ENCODE measurements around the gene NPBWR2. TPM values are rescaled to one million over a fixed set of nuclear protein-coding genes. Genes with fewer than 3 reads are reported as not detected.
A peak's percentile ranks its signal among the peaks of the same experiment; 100 is the strongest.
"Not testable (repeated sequence)": the region's sequence is repeated elsewhere in the genome, so short reads cannot be mapped to it uniquely, and the experiment has no call there.

Gene NPBWR2
- total and polyA plus RNA-seq, 2 donors (not counting 1 experiment from before 2014, with no cell fraction given) = not detected

DNA sequence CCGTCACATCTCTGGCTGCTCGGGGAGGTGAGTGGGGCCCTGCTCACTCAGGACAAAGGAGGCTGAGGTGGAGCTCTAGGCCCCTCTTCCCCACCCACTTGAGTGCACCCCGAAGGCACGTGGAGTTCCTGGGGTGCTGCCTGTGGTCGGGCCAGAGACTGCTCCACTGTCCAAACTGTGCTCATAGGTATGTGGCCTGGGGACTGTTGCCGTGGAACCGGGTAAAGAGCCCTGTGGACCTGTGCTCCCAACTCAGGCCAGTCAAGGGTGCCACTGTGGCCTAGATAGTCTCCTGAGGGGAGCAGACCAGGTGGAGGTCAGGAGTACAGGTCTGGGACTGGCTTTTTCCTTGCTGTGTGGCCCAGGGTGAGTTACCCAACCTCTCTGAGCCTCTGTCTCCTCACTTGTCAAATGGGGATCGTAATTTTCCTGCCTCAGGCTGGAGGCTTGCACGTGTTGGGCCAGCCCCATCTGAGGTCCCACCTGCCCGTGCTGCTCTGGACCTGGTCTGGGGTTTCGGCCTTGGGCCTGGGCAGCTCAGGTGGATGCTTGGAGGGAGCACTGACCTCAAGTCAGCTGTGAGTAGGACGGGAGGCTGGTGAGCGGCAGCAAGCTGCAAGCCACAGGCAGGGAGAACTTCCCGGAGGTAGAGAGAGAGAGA, 12.4 kb upstream of the NPBWR2 start:
- no peak overlapping the region for H3K4me2 ChIP-seq (ENCODE audit: extremely low read depth, insufficient read depth, low read length)

DNA sequence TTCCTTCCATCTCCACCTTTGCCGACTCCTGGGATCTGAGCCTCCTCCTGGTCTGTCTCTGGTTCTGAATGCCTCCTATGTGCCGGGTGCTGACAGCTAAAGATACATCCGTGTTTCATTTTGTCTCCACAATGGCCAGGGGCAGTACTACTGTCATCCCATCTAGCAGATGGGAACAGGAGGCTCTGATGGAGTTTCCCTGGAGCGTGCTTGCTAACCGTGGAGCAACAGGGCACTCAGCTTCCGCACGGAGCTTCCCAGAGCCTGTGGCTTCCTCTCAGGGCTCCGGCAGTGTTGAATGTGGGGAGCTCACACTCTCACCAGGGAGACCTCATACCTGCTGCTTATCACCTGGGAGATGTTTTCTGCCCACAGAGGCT, 11.9 kb upstream of the NPBWR2 start:
- no peak for DNase-seq (ENCODE audit: low read depth in 2 of 2)
- H3K4me1 ChIP-seq (ENCODE audit: control insufficient read depth, extremely low read depth, insufficient read depth, low read length) = no peaks in the 10 kb centered on the region
- no peak overlapping the region for H3K4me2 ChIP-seq (ENCODE audit: extremely low read depth, insufficient read depth, low read length)
- H2AFZ ChIP-seq (ENCODE audit: low read length) = no peak overlapping the region
- peaks cover 2% of the 10 kb centered on the region for H3K27me3 ChIP-seq (ENCODE audit: control insufficient read depth, insufficient read depth, low read length)
- H3K9me3 ChIP-seq (ENCODE audit: control insufficient read depth, insufficient read depth, low read depth, low read length) = no peaks in the 10 kb centered on the region
- H3K9ac ChIP-seq (ENCODE audit: insufficient read depth, low read length) = no peak overlapping the region
- no peaks in the 10 kb centered on the region for H4K20me1 ChIP-seq (ENCODE audit: control insufficient read depth, extremely low read depth, insufficient read depth, low read length)
- H3K79me2 ChIP-seq (ENCODE audit: control insufficient read depth, insufficient read depth, low read length) = no peaks in the 10 kb centered on the region
- H3K27ac ChIP-seq (ENCODE audit: insufficient read depth, low read length) = no peak overlapping the region
- no peak for TF ChIP-seq EZH2 (IDR thresholded peaks at IDR 0.05; ENCODE audit: low read length, missing control alignments)
- TF ChIP-seq, protein P1, sequence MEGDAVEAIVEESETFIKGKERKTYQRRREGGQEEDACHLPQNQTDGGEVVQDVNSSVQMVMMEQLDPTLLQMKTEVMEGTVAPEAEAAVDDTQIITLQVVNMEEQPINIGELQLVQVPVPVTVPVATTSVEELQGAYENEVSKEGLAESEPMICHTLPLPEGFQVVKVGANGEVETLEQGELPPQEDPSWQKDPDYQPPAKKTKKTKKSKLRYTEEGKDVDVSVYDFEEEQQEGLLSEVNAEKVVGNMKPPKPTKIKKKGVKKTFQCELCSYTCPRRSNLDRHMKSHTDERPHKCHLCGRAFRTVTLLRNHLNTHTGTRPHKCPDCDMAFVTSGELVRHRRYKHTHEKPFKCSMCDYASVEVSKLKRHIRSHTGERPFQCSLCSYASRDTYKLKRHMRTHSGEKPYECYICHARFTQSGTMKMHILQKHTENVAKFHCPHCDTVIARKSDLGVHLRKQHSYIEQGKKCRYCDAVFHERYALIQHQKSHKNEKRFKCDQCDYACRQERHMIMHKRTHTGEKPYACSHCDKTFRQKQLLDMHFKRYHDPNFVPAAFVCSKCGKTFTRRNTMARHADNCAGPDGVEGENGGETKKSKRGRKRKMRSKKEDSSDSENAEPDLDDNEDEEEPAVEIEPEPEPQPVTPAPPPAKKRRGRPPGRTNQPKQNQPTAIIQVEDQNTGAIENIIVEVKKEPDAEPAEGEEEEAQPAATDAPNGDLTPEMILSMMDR (conservative IDR thresholded peaks at IDR 0.05 in 1 of 2, IDR thresholded peaks at IDR 0.05 in 1 of 2; ENCODE audit: low read depth in 1 of 2, low read length in 2 of 2) = no peak
- no peak overlapping the region for H3K4me3 ChIP-seq (replicated peaks in 1 of 4; ENCODE audit: control extremely low read depth in 1 of 4, insufficient read depth in 1 of 4, low read depth in 3 of 4, low read length in 4 of 4)
- no peaks in the 10 kb centered on the region for H3K36me3 ChIP-seq (ENCODE audit: control insufficient read depth, insufficient read depth, low read length)

More for the DNA sequence above, 12.4 kb upstream of the NPBWR2 start:
- Histone ChIP-seq H3K9me3 (ENCODE audit: control insufficient read depth, insufficient read depth, low read depth, low read length) (no peaks in the 10 kb centered on the region), H3K36me3 (ENCODE audit: control insufficient read depth, insufficient read depth, low read length) (no peaks in the 10 kb centered on the region), H3K79me2 (ENCODE audit: control insufficient read depth, insufficient read depth, low read length) (no peaks in the 10 kb centered on the region), H4K20me1 (ENCODE audit: control insufficient read depth, extremely low read depth, insufficient read depth, low read length) (no peaks in the 10 kb centered on the region), H3K4me3 (replicated peaks in 1 of 4; ENCODE audit: control extremely low read depth in 1 of 4, insufficient read depth in 1 of 4, low read depth in 3 of 4, low read length in 4 of 4) (no peak overlapping the region), H2AFZ (ENCODE audit: low read length) (no peak overlapping the region), H3K9ac (ENCODE audit: insufficient read depth, low read length) (no peak overlapping the region), H3K4me1 (ENCODE audit: control insufficient read depth, extremely low read depth, insufficient read depth, low read length) (no peaks in the 10 kb centered on the region), H3K27me3 (ENCODE audit: control insufficient read depth, insufficient read depth, low read length) (peaks cover 2% of the 10 kb centered on the region), H3K27ac (ENCODE audit: insufficient read depth, low read length) (no peak overlapping the region)
- peak in 1 of 2 donors; percentile 4 for DNase-seq (ENCODE audit: low read depth in 2 of 2)
- TF ChIP-seq EZH2 (IDR thresholded peaks at IDR 0.05; ENCODE audit: low read length, missing control alignments) = no peak
- TF ChIP-seq, protein P1 (conservative IDR thresholded peaks at IDR 0.05 in 1 of 2, IDR thresholded peaks at IDR 0.05 in 1 of 2; ENCODE audit: low read depth in 1 of 2, low read length in 2 of 2) = no peak

DNA sequence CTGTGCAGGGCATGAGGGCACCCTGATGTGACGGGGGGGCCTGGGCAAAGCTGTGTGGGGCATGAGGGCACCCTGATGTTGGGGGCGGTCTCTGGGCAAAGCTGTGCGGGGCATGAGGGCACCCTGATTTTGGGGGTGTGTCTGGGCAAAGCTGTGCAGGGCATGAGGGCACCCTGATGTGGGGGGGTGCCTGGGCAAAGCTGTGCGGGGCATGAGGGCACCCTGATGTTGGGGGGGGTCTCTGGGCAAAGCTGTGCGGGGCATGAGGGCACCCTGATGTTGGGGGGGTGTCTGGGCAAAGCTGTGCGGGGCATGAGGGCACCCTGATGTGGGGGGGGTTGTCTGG, 10.0 kb upstream of the NPBWR2 start:
- H3K9me3 ChIP-seq (ENCODE audit: control insufficient read depth, insufficient read depth, low read depth, low read length); H2AFZ ChIP-seq (ENCODE audit: low read length); DNase-seq (ENCODE audit: low read depth in 2 of 2); H3K9ac ChIP-seq (ENCODE audit: insufficient read depth, low read length); H3K4me2 ChIP-seq (ENCODE audit: extremely low read depth, insufficient read depth, low read length); H3K36me3 ChIP-seq (ENCODE audit: control insufficient read depth, insufficient read depth, low read length); H4K20me1 ChIP-seq (ENCODE audit: control insufficient read depth, extremely low read depth, insufficient read depth, low read length); H3K27ac ChIP-seq (ENCODE audit: insufficient read depth, low read length); H3K4me3 ChIP-seq (replicated peaks in 1 of 4; ENCODE audit: control extremely low read depth in 1 of 4, insufficient read depth in 1 of 4, low read depth in 3 of 4, low read length in 4 of 4); H3K4me1 ChIP-seq (ENCODE audit: control insufficient read depth, extremely low read depth, insufficient read depth, low read length); H3K79me2 ChIP-seq (ENCODE audit: control insufficient read depth, insufficient read depth, low read length); H3K27me3 ChIP-seq (ENCODE audit: control insufficient read depth, insufficient read depth, low read length): not testable (repeated sequence)
